ENCODE data around the gene DNMT3B.

- TF ChIP-seq CTCF (IDR thresholded peaks at IDR 0.05) (no peak), POLR2A (IDR thresholded peaks at IDR 0.05) (no peak)
These were observed 24.6 kb upstream of the DNMT3B start for GRCh38 chr20:32737371-32738223.

Measured in thyroid gland (tissue), 4 donors.